GM12872 (cell line): Measurements from ENCODE around the gene OR10D3.

Experiments used
- TF ChIP-seq, protein P1 (sequence below): IDR thresholded peaks from 3 replicates; pipeline ENCODE4 v1.5.1; 2011; ENCODE audit warnings: low read depth, mild to moderate bottlenecking, low read length, moderate library complexity; ENCODE audit not compliant: insufficient read depth

Gene OR10D3

DNA sequence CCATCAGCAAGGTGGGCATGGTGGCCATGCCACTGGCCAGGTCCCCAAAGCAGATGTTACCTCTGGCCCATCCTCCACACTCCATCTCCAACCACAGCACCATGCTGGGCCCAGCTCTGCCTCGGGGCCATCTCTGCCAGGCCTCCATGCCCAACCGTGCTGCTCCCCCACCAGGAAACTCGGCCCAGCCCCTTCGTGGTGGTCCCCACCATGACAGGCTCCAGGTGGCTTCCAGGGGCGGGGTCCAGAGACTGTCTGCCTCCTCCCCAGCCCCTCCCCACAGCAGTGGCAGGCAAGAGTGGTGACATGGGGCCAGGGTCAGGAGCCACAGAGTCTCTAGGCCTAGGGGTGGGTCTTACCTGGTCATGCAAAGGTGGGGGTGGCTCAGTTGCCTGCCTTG lies 27.3 kb downstream of the OR10D3 start:
- TF ChIP-seq, protein P1, sequence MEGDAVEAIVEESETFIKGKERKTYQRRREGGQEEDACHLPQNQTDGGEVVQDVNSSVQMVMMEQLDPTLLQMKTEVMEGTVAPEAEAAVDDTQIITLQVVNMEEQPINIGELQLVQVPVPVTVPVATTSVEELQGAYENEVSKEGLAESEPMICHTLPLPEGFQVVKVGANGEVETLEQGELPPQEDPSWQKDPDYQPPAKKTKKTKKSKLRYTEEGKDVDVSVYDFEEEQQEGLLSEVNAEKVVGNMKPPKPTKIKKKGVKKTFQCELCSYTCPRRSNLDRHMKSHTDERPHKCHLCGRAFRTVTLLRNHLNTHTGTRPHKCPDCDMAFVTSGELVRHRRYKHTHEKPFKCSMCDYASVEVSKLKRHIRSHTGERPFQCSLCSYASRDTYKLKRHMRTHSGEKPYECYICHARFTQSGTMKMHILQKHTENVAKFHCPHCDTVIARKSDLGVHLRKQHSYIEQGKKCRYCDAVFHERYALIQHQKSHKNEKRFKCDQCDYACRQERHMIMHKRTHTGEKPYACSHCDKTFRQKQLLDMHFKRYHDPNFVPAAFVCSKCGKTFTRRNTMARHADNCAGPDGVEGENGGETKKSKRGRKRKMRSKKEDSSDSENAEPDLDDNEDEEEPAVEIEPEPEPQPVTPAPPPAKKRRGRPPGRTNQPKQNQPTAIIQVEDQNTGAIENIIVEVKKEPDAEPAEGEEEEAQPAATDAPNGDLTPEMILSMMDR: no peak

DNA sequence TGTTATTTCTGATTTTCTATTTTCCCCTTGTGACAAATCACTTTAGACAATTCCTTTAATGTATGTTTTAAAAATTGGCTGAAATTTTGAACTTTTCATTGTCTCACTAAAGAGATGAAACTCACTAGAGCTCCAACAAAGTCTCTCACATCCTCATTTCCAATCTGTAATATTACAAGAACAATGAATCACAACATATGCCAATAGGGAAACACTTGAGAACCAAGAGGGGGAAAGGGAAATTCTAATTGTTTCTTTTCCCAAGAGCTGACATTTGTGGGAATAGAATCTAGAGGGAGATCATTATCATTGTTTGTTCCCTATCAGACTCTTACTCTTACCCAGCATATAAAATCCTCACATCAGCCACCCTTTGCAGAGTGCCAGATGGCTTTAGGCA lies 28.2 kb downstream of the OR10D3 start:
- TF ChIP-seq, protein P1: no peak

DNA sequence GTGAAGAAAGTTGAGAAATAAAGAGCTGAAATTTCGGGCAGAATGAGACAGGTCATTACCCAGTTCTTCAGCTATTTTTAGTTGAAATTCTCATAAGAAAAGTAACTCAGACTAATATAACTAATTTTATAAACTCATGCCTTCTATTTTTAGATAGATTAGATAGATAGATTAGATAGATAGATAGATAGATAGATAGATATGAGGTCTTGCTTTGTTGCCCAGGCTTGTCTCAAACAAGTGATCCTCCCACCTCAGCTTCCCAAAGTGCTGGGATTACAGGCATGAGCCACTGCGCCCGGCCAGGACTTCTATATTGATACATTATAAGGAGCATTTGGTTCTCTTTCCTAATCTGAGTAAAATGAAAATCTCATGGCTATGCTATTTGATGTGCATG lies 30.9 kb downstream of the OR10D3 start:
- TF ChIP-seq, protein P1: no peak

DNA sequence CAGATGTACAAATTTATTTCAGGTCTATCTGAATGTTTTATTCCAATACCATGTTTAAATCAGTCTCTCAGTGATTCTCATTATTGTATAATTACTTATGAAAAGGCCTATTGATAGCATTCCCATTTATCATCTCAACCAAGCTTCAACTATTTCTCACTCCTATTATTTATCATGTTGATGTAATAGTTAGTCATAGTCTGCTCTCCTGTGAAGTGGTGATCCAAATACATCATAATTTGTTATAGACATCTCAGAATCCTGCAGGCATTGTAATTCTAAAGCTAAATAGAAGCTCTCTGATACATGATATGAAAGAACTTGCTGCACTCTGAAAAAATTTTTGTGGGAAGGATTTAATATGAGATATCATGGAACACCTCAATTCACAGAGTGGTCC lies 36.0 kb downstream of the OR10D3 start:
- TF ChIP-seq, protein P1: no peak

DNA sequence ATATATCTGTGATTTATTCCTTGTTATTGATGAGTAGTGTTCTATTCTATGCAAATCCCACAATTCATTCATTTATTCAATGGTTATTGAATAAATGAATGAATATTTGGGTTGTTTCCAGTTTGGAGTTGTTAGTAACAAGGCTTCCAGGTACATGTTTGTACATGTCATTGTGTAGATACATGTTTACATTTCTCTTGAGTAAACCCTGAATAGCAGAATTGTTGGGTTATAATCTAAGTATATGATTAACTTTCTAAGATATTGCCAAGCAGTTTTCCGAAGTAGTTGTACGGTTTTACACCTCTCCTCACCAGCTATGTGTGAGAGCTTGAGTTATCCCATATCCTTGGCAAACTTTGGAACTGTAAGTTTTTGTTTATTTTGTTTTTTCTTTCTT lies 39.3 kb downstream of the OR10D3 start:
- TF ChIP-seq, protein P1: no peak

DNA sequence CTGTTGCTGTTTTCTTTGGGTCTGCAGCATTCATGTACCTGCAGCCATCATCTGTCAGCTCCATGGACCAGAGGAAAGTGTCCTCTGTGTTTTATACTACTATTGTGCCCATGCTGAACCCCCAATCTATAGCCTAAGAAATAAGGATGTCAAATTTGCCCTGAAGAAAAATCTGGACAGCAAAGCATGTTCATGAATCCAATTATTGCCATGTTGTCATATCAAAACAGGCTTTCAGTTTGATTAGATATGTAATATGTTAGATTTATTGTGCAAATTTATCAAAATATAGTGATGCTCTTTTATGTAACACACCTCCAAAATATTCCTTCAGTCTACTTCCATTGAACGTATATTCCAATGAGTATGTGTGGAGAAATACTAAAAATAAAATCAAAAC lies 42.3 kb downstream of the OR10D3 start:
- TF ChIP-seq, protein P1: no peak

DNA sequence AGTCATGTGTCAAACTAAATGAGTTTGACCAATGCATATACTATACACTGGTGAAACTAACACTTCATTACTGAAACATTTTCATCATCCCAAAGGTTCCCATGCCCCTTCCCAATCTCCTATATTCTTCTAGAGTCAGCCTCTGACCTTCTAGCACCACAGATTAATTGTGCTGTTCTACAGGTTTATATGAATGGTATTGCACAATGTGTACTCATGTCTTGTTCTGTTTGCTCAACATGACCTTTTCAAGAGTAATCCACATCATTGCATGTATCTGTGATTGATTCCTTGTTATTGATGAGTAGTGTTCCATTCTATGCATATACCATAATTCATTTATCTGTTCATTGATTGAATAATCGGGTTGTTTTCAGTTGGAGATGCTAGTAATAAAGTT lies 50.2 kb downstream of the OR10D3 start:
- TF ChIP-seq, protein P1: no peak
